Measurements from ENCODE around the gene MYBBP1A.
A peak's percentile ranks its signal among the peaks of the same experiment; 100 is the strongest.
"Not testable (repeated sequence)": the region's sequence is repeated elsewhere in the genome, so short reads cannot be mapped to it uniquely, and the experiment has no call there.

MYBBP1A gene

DNA sequence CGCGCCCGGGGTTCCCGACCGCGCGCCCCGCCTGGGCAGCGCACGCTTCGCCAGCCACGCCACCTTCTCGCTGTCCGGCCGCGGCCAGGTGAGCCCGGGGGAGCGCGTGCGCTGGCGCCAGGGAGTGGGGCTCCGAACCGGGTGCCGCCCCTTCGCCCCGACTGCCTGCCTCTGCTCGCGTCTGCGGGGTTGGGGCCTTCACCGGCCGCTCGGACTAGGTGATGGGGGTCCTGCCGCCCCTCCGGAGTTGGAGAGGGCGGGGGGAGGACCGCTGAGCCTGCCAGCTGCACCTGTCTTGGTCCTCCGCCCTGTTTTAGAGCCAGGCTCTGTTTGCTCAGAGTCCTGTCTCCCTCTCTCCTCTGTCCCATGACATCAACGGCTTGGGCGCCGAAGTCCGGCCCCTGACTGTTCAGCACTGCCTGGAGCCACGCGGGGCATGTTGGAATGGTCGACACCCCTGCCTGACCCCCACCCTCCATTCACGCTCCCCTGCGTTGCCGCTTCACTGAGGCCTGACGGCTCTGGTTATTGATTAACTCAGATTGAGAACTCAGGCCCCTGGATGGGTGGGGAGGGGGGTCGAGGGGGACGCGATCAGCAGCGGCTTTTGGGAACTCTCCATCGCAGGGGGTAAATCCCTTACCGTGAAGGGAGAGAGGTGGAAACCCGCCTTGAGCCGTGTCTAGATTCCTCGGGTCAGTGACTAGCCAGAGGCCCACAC lies 29.9 kb upstream of the MYBBP1A start:
- no peaks in the 10 kb centered on the region for H3K27me3 ChIP-seq (ENCODE audit: low read depth)
- in situ Hi-C loops (cut with MboI; ENCODE audit: low sequenced_read_pairs): no loop called here
- peak overlapping the region; percentile 11; the same call in 1 of the 2 replicates for H3K4me3 ChIP-seq

GRCh38 chr17:4584101-4584916 lies 29.1 kb upstream of the MYBBP1A start, which contains the start of gene SMTNL2:
Gene SMTNL2, plus strand, starts transcription at chr17:4584529. Its CDS starts 77 bp downstream, at chr17:4584606.
- no peaks in the 10 kb centered on the region; the same call in 1 of the 2 replicates for H3K4me1 ChIP-seq
- no peaks in the 10 kb centered on the region for H3K36me3 ChIP-seq (replicated peaks)
- H3K9me3 ChIP-seq: no peaks in the 10 kb centered on the region
- DNase-seq (ENCODE audit: low spot score in 2 of 2): peak in 1 of 2 experiments; percentile 83
- H3K4me3 ChIP-seq: peak within 1 kb of the TSS; percentile 49
- in situ Hi-C loops (cut with MboI; ENCODE audit: low sequenced_read_pairs): no loop called here
- H3K27me3 ChIP-seq (ENCODE audit: low read depth): no peaks in the 10 kb centered on the region

More for the DNA sequence above, 29.9 kb upstream of the MYBBP1A start:
- no peaks in the 10 kb centered on the region for H3K9me3 ChIP-seq
- no peaks in the 10 kb centered on the region for H3K36me3 ChIP-seq (replicated peaks)
- H3K4me1 ChIP-seq: no peaks in the 10 kb centered on the region; the same call in 1 of the 2 replicates
- DNase-seq (ENCODE audit: low spot score in 2 of 2): no peak

DNA sequence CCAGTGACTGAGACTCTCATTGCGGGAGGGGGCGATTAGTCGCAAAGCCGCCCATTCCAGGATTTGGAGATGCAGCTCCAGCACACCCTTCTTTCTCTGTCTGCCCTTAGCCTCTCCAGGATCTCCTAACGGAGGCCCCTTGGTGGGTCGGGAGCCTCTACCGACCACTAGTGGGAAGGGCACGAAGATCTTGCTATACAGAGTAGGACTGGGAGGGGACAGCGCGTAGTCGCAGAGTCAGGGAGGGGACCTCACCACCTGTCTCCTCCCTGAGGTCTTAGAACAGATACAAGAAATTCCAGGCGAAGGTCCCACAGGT lies 28.6 kb upstream of the MYBBP1A start:
- in situ Hi-C loops (cut with MboI; ENCODE audit: low sequenced_read_pairs): no loop called here
- Histone ChIP-seq H3K36me3 (replicated peaks) (no peaks in the 10 kb centered on the region), H3K4me1 (no peaks in the 10 kb centered on the region; the same call in 1 of the 2 replicates), H3K27me3 (ENCODE audit: low read depth) (no peaks in the 10 kb centered on the region), H3K9me3 (no peaks in the 10 kb centered on the region), H3K4me3 (peak overlapping the region; percentile 49)
- DNase-seq (ENCODE audit: low spot score in 2 of 2): peak; percentile 79 to 80

DNA sequence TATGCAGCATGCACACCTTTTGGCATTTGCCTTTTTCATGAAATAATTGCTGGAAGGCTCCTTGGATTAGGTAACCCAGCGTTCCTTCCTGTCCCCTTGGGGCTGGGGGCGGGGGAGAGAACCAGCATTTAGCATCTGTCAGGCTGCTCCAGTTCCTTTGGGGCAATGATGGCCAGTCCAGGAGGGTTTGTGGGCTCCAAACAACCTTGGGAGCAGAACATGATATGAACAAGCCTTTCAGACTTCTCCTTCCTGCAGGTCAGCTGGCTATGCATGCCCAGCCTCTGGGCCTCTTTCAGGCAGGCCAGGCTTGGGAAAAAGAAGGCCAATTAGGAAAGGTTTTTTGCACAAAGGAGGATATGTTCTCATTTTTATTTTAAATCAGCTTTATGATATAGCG lies 28.0 kb upstream of the MYBBP1A start:
- Histone ChIP-seq H3K36me3 (replicated peaks) (no peaks in the 10 kb centered on the region), H3K27me3 (ENCODE audit: low read depth) (no peaks in the 10 kb centered on the region), H3K9me3 (no peaks in the 10 kb centered on the region), H3K4me1 (no peaks in the 10 kb centered on the region; the same call in 1 of the 2 replicates), H3K4me3 (no peak overlapping the region)
- in situ Hi-C loops (cut with MboI; ENCODE audit: low sequenced_read_pairs): no loop called here
- DNase-seq (ENCODE audit: low spot score in 2 of 2): no peak

DNA sequence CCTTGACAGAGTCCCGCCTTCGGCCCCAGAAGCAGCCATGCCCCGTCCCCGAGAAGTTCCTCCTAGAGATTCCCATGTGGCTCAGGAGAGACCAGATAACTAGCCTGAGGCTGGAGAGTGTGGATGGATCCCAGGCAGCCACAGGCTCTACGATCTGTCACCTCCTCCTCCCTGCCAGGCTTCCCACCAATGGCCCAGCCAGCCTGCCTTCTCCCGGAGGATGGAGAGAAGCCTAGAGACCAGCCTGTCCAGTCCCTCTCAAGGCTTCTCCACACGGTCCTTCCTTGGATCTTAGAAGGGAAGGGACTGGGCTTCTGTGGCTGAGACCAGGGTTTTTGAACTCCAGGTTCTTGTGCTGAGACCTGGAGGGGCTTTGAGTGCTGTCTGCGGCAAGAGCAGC lies 27.5 kb upstream of the MYBBP1A start:
- in situ Hi-C loops (cut with MboI; ENCODE audit: low sequenced_read_pairs): no loop called here
- H3K9me3 ChIP-seq: no peaks in the 10 kb centered on the region
- no peak overlapping the region for H3K4me3 ChIP-seq
- H3K36me3 ChIP-seq (replicated peaks): no peaks in the 10 kb centered on the region
- no peak for DNase-seq (ENCODE audit: low spot score in 2 of 2)
- H3K27me3 ChIP-seq (ENCODE audit: low read depth): no peaks in the 10 kb centered on the region
- no peaks in the 10 kb centered on the region; the same call in 1 of the 2 replicates for H3K4me1 ChIP-seq

GRCh38 chr17:4582101-4582501 lies 26.9 kb upstream of the MYBBP1A start:
- DNase-seq (ENCODE audit: low spot score in 2 of 2): no peak
- Histone ChIP-seq H3K4me1 (no peaks in the 10 kb centered on the region; the same call in 1 of the 2 replicates), H3K9me3 (no peaks in the 10 kb centered on the region), H3K27me3 (ENCODE audit: low read depth) (no peaks in the 10 kb centered on the region), H3K4me3 (no peak overlapping the region), H3K36me3 (replicated peaks) (no peaks in the 10 kb centered on the region)
- in situ Hi-C loops (cut with MboI; ENCODE audit: low sequenced_read_pairs): no loop called here

GRCh38 chr17:4580291-4580690 lies 25.1 kb upstream of the MYBBP1A start:
- Histone ChIP-seq H3K9me3 (no peaks in the 10 kb centered on the region), H3K4me1 (peaks cover 2% of the 10 kb centered on the region; the same call in 1 of the 2 replicates), H3K27me3 (ENCODE audit: low read depth) (no peaks in the 10 kb centered on the region), H3K4me3 (no peak overlapping the region), H3K36me3 (replicated peaks) (no peaks in the 10 kb centered on the region)
- DNase-seq (ENCODE audit: low spot score in 2 of 2): no peak
- in situ Hi-C loops (cut with MboI; ENCODE audit: low sequenced_read_pairs): no loop called here

DNA sequence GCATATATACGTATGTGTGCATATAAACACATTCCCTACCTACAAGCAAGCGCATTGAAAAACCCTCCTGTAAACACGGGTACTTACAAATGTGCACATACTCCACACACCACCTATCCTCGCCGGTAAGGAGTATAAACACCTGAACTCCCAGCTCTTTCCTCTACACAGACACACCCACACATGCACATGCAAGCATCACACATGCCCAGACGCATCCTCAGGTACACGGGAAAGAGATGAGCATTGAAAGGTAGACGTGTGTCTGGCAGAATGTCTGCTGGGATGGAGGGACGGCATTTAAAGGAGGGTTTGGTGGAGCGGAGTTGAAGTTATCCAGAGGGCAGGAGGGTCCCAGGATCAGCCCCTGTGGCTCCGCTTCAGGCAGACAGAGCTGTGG lies 24.5 kb upstream of the MYBBP1A start:
- DNase-seq (ENCODE audit: low spot score in 2 of 2): no peak
- in situ Hi-C loops (cut with MboI; ENCODE audit: low sequenced_read_pairs): no loop called here
- Histone ChIP-seq H3K4me1 (peaks cover 2% of the 10 kb centered on the region; the same call in 1 of the 2 replicates), H3K27me3 (ENCODE audit: low read depth) (no peaks in the 10 kb centered on the region), H3K36me3 (replicated peaks) (no peaks in the 10 kb centered on the region), H3K9me3 (no peaks in the 10 kb centered on the region), H3K4me3 (no peak overlapping the region)

DNA sequence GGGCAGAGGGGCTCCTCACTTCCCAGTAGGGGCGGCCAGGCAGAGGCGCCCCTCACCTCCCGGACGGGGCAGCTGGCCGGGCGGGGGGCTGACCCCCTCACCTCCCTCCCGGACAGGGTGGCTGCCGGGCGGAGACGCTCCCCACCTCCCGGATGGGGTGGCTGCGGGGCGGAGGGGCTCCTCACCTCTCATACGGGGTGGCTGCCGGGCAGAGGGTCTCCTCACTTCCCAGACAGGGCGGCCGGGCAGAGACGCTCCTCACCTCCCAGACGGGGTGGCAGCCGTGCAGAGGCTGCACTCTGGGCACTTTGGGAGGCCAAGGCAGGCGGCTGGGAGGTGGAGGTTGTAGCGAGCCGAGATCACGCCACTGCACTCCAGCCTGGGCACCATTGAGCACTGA lies 23.2 kb upstream of the MYBBP1A start:
- DNase-seq (ENCODE audit: low spot score in 2 of 2); in situ Hi-C loops (cut with MboI; ENCODE audit: low sequenced_read_pairs); H3K9me3 ChIP-seq; H3K36me3 ChIP-seq (replicated peaks); H3K4me3 ChIP-seq; H3K4me1 ChIP-seq; H3K27me3 ChIP-seq (ENCODE audit: low read depth): not testable (repeated sequence)

DNA sequence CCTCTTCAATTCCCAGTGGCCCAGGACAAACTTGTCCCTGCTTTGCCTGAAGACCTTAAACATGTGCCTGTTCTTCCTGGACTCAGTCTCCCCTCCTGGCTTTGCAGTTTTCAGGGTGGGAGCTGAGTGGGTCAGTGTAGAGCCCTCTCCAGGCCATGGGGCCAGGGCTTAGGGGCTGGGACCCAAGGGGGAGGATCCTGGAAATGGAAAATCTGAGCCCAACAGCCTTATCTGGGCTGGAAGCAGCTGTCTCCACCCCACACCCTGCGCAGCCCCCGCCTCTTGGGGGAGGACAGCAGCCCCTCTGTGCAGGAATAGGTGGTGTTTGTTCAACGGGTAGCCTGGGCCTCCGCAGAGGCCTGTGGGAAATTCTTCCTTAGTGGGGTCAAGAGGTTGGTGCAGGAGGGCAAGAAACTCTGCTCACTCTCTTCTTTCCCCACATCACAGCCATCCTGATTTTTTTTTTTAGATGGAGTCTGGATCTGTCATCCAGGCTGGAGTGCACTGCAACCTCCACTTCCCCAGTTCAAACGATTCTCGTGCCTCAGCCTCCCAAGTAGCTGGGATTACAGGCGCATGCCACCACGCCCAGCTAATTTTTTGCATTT lies 22.3 kb upstream of the MYBBP1A start:
- Histone ChIP-seq H3K4me1 (peaks cover 2% of the 10 kb centered on the region; the same call in 1 of the 2 replicates), H3K36me3 (replicated peaks) (no peaks in the 10 kb centered on the region), H3K9me3 (no peaks in the 10 kb centered on the region), H3K27me3 (ENCODE audit: low read depth) (no peaks in the 10 kb centered on the region), H3K4me3 (no peak overlapping the region)
- no peak for DNase-seq (ENCODE audit: low spot score in 2 of 2)
- in situ Hi-C loops (cut with MboI; ENCODE audit: low sequenced_read_pairs): no loop called here

GRCh38 chr17:4576729-4577322 lies 21.6 kb upstream of the MYBBP1A start:
- peak in 1 of 2 experiments; percentile 57 for DNase-seq (ENCODE audit: low spot score in 2 of 2)
- no peaks in the 10 kb centered on the region for H3K9me3 ChIP-seq
- no peaks in the 10 kb centered on the region for H3K27me3 ChIP-seq (ENCODE audit: low read depth)
- in situ Hi-C loops (cut with MboI; ENCODE audit: low sequenced_read_pairs): no loop called here
- no peak overlapping the region for H3K4me3 ChIP-seq
- H3K36me3 ChIP-seq (replicated peaks): no peaks in the 10 kb centered on the region
- peaks cover 2% of the 10 kb centered on the region; the same call in 1 of the 2 replicates for H3K4me1 ChIP-seq

DNA sequence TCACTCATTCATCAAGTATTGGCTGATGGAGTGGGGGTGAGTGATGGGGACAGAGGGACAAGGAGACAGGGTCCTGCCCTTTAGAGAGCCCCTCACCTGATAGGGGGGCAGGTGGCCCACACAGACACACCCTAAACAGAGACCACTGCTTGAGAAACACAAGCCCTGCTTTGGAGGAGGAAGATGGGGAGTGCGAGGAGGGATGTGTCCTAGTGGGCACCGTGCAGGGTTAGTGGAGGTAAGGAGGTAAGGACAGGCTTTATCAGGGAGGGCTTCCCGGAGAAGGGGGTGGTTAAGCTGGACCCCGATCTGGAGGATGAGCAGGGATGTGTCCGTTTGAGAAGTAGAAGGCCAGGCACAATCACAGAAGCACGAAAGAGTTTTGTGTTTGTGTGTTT lies 21.0 kb upstream of the MYBBP1A start:
- H3K27me3 ChIP-seq (ENCODE audit: low read depth): no peaks in the 10 kb centered on the region
- no peaks in the 10 kb centered on the region for H3K36me3 ChIP-seq (replicated peaks)
- in situ Hi-C loops (cut with MboI; ENCODE audit: low sequenced_read_pairs): no loop called here
- DNase-seq (ENCODE audit: low spot score in 2 of 2): no peak
- no peak overlapping the region for H3K4me3 ChIP-seq
- no peaks in the 10 kb centered on the region for H3K9me3 ChIP-seq
- H3K4me1 ChIP-seq: peaks cover 2% of the 10 kb centered on the region; the same call in 1 of the 2 replicates

DNA sequence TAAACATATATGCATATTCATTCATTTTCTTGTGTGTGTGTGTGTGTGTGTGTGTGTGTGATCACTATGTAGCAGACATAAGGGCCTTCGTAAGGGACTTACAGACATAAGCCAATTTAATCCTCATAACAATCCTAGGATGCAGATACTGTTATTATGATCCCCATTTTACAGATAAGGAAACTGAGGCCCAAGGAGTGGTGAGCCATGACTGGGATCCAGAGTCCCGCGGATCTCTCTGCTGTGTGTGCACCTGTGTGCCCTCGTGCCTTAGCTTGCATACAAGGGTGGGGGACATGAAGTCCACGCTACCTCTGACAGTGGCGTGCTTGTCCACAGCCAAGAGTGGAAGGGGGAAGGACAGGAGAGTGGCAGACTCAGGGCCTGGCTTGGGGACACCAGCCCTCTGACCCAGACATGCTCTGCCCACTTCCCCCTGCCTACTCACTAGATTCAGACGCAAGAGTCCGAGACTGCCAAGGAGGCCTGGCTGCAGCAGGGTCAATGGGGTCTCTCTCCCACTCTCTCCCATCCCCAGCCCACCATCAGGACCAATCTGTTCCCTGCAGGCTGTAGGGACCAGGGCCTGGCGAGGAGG lies 19.4 kb upstream of the MYBBP1A start:
- Histone ChIP-seq H3K9me3 (no peaks in the 10 kb centered on the region), H3K4me1 (peaks cover 2% of the 10 kb centered on the region; the same call in 1 of the 2 replicates), H3K36me3 (replicated peaks) (no peaks in the 10 kb centered on the region), H3K4me3 (no peak overlapping the region), H3K27me3 (ENCODE audit: low read depth) (no peaks in the 10 kb centered on the region)
- in situ Hi-C loops (cut with MboI; ENCODE audit: low sequenced_read_pairs): no loop called here
- no peak for DNase-seq (ENCODE audit: low spot score in 2 of 2)

Data from HAP-1 (cell line).